Colonic mucosa (tissue), 4 donors: Measurements from ENCODE around the gene FOXM1. TPM values are rescaled to one million over a fixed set of nuclear protein-coding genes. Genes with fewer than 3 reads are reported as not detected.

Source experiments
- DNase-seq: peaks from one replicate; pipeline ENCODE4 v3.0.0-alpha.2; 2020
- H3K27ac ChIP-seq: fragments of 200-600 bp; one replicate; pipeline ENCODE4 v1.8.0; 2021
- H3K27me3 ChIP-seq: fragments of 200-600 bp; one replicate; pipeline ENCODE4 v1.8.0; 2021
- H3K36me3 ChIP-seq: fragments of 200-600 bp; one replicate; pipeline ENCODE4 v1.8.0; 2021
- H3K4me1 ChIP-seq: fragments of 200-600 bp; one replicate; pipeline ENCODE4 v1.8.0; 2021; ENCODE audit warnings: mild to moderate bottlenecking
- H3K4me3 ChIP-seq: fragments of 200-600 bp; one replicate; pipeline ENCODE4 v1.8.0; 2021
- H3K9ac ChIP-seq, 2 donors: one replicate each; pipeline ENCODE4 v1.7.0; 2013; ENCODE audit warnings: control low read depth in 2 of 2, low read depth in 2 of 2, low read length in 2 of 2
- H3K9me3 ChIP-seq: fragments of 200-600 bp; one replicate; pipeline ENCODE4 v1.8.0; 2021
- CTCF ChIP-seq: fragments of 200-600 bp; IDR thresholded peaks from one replicate; pipeline ENCODE4 v1.8.0; 2022; ENCODE audit warnings: antibody characterized with exemption, mild to moderate bottlenecking
- intact Hi-C: fragments of 100-400 bp; cut with DNase I; formaldehyde crosslinking; loops from one replicate; pipeline ENCODE4 v1.14.1; 2022
- total RNA-seq, 2 donors: library from RNA; stranded (reverse); fragmentation: NEBNext Ultra II Directional in 1 of 2; extraction: Animal tissue kit (Norgen Biotek cat#: 25700) in 1 of 2; gene quantifications; one replicate each; pipeline ENCODE4 v1.2.1, GENCODE V29; 2021
- donor health status: healthy.
- donor health status: DM: no; HTN: no; CAD: no.
- donor health status: DM: no; HTN: no; CAD: no.

Gene FOXM1
- total RNA-seq, 2 donors from 2014 or later: 18.4 to 89.3 TPM

GRCh38 chr12:2900642-2901041 is 23.7 kb upstream of the FOXM1 start:
- Histone ChIP-seq H3K4me3 (no peak overlapping the region), H3K27ac (no peak overlapping the region), H3K36me3 (no peaks in the 10 kb centered on the region), H3K9ac (no peak overlapping the region), H3K27me3 (no peaks in the 10 kb centered on the region), H3K4me1 (no peaks in the 10 kb centered on the region), H3K9me3 (no peaks in the 10 kb centered on the region)
- no peak for DNase-seq
- TF ChIP-seq CTCF: no peak
- intact Hi-C loops: no loop called here

- Histone ChIP-seq H3K27ac (no peak overlapping the region), H3K4me3 (no peak overlapping the region), H3K9me3 (no peaks in the 10 kb centered on the region), H3K36me3 (no peaks in the 10 kb centered on the region), H3K9ac (no peak overlapping the region), H3K27me3 (no peaks in the 10 kb centered on the region), H3K4me1 (no peaks in the 10 kb centered on the region)
- no peak for DNase-seq
- no peak for TF ChIP-seq CTCF
- intact Hi-C loops: no loop called here
Measured at GRCh38 chr12:2897418-2897817, 20.4 kb upstream of the FOXM1 start.

- H3K27ac ChIP-seq: no peak overlapping the region
- no peak overlapping the region for H3K4me3 ChIP-seq
Measured at GRCh38 chr12:2895511-2895910, 18.5 kb upstream of the FOXM1 start.

GRCh38 chr12:2895051-2895451 is 18.1 kb upstream of the FOXM1 start:
- Histone ChIP-seq H3K27ac (no peak overlapping the region), H3K9me3 (no peaks in the 10 kb centered on the region), H3K4me1 (no peaks in the 10 kb centered on the region), H3K27me3 (no peaks in the 10 kb centered on the region), H3K9ac (no peak overlapping the region), H3K36me3 (no peaks in the 10 kb centered on the region), H3K4me3 (no peak overlapping the region)
- DNase-seq: no peak
- no peak for TF ChIP-seq CTCF
- intact Hi-C loops: no loop called here

More at GRCh38 chr12:2895511-2895910, 18.5 kb upstream of the FOXM1 start:
- TF ChIP-seq CTCF: no peak
- no peak overlapping the region for H3K9ac ChIP-seq
- H3K9me3 ChIP-seq: no peaks in the 10 kb centered on the region
- intact Hi-C loops: no loop called here
- H3K27me3 ChIP-seq: no peaks in the 10 kb centered on the region
- no peaks in the 10 kb centered on the region for H3K4me1 ChIP-seq
- DNase-seq: no peak
- no peaks in the 10 kb centered on the region for H3K36me3 ChIP-seq

GRCh38 chr12:2893007-2893406 is 16.0 kb upstream of the FOXM1 start:
- TF ChIP-seq CTCF: no peak
- Histone ChIP-seq H3K4me3 (no peak overlapping the region), H3K27ac (no peak overlapping the region), H3K9me3 (no peaks in the 10 kb centered on the region), H3K4me1 (no peaks in the 10 kb centered on the region), H3K9ac (no peak overlapping the region), H3K36me3 (no peaks in the 10 kb centered on the region), H3K27me3 (no peaks in the 10 kb centered on the region)
- intact Hi-C loops: no loop called here
- no peak for DNase-seq

- DNase-seq: no peak
- Histone ChIP-seq H3K36me3 (no peaks in the 10 kb centered on the region), H3K27me3 (no peaks in the 10 kb centered on the region), H3K4me1 (no peaks in the 10 kb centered on the region), H3K27ac (no peak overlapping the region), H3K9ac (no peak overlapping the region), H3K9me3 (no peaks in the 10 kb centered on the region), H3K4me3 (no peak overlapping the region)
- intact Hi-C loops: no loop called here
- TF ChIP-seq CTCF: no peak
Measured at GRCh38 chr12:2892246-2892645, 15.3 kb upstream of the FOXM1 start.
